AG08396 (cell line): ENCODE data around the gene HS1BP3.

Source experiments
- DNase-seq: peaks from one replicate; pipeline ENCODE4 v3.0.0; 2012; ENCODE audit warnings: low spot score, mixed read lengths

Gene HS1BP3

DNA sequence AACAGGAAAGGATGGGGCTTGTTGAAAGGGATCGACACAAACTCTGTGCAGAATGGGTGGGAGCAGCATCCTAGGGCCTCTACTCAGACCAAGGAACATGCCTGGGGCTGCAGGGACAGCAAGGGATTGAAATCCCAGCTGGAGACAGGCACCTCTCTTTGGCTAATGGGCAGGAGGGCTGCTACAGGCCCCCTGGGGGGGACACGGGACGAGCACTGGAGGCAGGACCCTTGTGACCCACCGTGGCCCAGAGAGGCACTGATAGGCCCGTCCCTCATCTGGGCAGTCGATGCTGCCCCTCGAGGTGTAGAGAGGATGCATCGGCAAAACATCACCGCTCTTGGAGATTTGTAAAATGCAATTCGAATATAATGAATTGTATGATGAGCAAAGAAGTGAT is 5.1 kb downstream of the HS1BP3 start:
- no peak for DNase-seq

DNA sequence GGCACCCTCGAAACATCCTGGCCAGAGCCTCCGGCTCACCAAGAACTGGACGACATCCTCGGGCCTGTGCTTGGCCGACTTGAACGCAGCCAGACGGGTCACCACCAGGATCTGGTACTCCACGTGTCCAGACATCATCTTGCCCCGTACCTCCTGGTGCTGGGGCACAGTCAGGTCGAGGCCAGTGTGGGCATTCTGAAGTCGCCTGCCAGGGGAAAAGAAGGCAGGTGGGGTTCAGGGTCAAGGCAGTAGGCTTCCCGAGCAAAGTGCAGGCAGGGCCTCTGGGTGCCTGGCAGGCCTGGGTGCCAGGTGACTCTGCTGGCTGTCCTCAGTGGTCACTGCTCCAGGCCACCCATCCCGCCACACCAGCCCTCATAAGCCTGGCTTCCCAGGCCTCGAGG is 5.6 kb downstream of the HS1BP3 start:
- no peak for DNase-seq

DNA sequence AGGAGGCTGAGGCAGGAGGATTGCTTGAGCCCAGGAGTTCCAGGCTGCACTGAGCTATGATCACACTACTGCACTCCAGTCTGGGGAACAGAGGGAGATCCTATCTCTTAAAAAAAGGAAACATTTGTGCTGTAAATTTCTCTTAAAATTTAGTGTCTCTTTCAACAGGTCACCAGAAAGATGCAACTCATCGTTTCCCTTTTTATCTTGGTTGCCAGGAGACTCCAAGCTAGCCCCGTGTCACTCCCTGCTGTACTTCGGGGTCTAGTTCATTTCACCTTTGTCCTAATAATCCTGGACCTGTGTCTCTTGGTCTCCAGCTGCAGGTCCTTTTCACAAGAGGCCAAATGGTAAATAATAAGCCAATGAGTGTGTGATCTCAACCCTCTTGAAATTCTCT is 7.1 kb downstream of the HS1BP3 start:
- DNase-seq: no peak

DNA sequence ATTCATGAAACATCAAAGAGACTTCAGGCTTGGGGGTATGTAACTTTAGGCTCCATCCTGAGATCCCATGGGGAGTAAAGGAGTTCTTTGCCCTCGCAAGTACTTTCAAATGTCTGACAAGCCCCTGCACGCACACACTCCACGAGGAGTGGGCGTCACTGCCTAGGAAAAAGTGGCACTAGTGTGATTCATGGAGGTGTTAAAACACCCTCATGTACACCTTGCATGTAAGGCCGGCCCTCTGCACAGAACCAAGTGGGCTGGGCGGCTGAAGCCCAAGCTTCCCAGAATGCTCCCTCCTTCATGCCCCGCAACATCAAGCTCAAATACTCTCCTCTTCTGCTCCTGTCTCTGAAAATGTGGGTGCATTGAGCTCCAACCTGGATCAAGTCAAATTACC is 7.8 kb downstream of the HS1BP3 start:
- no peak for DNase-seq

DNA sequence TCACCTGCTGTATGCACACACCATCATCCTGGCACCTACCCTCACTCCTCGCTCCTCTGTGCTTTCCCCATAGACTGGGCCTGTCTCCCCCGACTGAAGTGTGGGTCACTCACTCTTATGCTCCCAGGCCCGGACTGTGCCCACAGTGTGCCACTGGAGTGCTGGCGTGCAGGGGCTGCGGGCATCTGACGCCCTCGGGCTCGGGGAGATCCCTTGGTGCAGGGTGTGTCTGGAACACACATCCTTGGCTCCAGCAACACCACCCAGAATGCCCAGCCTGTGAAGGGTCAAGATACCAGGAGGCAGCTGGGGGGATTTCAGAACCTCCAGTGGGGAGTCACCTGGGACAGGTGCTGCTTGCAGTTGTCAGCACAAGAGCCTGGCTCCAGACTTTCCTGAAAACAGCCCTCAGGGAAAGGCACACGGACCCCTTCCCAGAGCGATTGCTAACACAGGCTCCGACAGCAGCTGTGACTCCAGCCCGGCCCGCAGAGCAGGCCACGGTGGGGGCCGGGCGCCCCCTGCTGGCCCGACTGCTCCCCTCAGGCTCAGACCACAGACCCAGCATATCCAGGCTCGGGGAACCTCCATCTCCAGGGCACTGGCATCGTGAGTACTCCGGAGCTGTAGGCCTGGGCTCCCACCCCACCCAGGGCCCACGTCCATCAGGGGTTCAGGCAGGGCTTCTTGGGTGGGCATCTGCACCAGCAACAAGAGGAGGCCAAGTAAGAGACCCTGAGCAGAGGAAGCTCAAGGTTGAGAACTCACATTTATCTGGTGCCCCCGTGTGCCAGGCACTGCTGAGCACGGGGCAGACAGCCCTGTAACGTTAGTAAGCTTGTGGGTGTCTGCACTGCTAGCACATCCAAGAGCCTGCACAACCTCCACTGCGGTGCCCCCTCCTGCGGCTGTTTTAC is 8.6 kb downstream of the HS1BP3 start:
- peak; percentile 92 for DNase-seq

DNA sequence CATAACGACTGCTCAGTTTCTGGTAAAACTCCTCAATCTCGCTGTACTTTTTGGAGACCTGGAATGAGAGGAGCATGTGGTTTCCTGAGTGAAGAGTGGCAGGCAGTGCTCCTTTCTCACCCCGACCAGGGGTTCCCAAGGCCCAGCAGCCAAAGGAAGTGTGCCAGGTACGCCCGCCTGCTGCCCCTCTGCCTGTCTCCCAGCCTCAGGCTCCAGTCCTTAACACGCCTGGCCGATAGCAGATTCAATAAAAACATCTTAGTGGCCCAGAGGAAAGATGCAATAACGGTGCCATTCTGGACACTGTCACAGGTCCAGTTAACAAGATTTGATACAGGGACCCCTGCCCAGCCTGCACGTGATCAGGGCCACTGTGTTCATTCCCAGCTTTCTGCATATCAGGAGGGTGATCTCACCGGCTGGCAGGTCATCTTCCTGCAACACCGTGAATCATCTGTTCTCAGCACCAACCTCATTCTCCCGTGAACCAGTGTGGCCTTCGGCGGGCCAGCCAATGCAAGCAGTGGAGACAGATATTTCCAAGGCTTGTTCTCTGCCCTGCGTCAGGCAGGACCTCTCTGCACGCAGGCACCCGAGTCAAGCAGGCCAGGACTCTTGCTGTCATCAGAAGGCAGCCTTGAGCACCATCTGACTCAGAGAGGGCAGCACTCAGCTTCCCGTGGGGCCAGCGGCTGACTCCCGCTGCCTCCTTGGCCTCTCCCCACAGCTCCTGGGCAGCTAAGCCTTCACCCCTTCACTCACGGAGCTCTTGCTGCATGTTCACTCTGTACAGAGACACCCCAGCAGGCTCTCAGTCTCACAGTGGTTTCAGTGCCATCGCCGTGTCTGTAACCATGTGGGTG is 9.5 kb downstream of the HS1BP3 start:
- DNase-seq: no peak

DNA sequence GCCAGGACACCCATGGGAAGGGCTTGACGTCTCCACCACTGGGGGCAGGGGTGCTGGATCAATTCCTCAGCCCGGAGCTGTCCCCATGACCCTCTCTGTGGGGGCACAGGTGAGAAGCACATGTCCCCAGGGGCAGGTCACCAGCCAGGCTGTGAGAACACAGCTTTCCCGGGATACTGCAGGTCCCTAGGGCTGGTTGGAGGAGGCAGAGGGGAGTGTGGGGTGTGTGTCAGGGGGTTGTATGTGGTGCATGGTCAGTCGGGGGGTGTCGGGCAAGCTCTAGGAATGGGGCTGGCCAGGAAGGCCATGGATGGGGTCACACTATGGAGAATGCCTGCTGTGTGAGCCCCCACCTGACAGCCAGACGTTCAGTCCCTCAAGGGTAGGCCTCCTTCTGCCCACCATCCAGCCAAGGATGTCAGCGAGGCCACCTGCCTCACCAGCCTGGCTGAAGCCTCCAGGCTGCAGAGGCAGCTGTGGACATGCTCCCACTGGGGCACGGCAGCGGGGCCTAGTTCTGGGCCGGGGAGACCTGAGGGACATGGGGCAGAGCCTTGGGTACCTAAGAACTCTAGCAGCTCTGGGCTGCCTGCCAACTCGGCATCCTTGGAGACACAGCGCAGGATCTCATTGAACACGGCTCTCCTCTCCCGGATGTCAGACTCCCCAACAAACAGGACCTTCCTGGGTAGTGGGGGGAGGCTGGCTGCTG is 10.3 kb downstream of the HS1BP3 start:
- no peak for DNase-seq

DNA sequence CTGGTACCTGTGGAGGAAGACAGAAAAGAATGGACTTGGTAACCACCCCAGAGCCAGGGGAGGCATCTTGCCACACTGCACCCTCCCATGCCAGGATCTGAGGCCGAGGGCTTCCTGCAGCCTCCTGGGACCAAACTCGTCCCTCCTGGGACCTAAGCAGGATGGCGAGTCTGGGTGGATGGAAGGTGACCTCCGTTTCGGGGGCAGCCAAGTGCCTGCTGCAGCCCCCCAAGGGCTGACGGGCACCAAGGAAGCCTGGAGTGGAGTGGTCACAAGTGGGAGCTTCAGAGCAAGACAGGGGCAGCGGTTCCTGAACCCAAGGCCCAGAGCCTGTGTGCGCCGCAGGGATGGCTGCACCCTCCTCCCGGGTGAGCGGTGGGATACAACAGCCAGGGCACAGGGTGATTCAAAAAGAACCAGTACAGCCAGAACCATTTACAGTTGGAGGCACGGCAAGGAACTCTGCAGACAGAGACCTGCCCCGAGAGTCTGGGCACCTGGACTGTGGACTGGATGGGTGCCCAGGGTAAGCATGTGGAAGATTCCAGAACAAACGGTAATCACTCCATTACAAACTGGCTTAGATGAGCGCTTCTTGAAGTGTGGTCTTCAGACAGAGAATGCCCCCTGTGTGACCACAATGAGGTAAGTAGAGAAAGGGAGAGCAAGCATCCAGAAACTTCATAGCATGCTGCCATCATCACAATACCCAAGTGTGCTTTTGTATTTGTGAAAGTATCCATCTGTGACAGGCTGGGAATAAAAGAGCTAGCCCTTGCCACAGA is 12.1 kb downstream of the HS1BP3 start:
- no peak for DNase-seq

DNA sequence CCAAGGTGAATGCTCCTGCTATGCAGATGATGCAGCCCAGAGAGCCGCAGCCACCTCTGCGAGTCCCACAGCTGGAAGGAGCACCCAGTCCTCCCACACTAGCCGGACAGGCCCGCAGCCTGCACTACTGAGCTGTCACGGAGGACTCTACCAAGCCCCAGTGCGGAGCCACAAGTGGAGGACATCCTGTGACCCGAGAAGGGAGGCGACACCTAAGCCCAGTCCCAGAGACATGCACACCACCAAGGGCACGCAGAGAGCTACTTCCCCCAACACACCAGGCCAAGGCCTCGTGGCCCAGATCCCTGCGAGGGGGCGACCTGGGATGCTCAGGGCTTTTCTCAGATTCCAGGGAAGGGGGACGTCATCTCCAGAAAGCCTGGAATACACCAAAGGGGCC is 12.9 kb downstream of the HS1BP3 start:
- DNase-seq: no peak

DNA sequence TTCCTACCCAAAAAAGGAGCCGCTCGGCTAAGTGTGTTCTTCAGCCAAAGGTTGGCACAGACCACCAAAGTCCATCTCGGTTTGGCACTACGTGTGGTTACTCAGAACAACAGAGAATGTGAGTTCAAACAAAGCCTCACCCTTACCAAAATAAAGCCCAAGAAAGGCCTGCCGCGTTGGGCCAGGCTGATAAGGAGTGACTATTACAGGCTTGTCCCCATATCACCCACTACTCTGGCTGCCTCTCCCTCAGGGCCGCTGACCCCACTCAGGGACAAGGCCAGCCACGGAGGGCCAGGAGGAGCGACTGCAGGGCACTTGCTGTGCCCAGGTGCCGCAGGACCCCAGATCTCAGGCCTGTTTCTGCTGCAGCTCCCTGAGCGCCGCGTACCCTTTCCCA is 13.8 kb downstream of the HS1BP3 start:
- DNase-seq: no peak

DNA sequence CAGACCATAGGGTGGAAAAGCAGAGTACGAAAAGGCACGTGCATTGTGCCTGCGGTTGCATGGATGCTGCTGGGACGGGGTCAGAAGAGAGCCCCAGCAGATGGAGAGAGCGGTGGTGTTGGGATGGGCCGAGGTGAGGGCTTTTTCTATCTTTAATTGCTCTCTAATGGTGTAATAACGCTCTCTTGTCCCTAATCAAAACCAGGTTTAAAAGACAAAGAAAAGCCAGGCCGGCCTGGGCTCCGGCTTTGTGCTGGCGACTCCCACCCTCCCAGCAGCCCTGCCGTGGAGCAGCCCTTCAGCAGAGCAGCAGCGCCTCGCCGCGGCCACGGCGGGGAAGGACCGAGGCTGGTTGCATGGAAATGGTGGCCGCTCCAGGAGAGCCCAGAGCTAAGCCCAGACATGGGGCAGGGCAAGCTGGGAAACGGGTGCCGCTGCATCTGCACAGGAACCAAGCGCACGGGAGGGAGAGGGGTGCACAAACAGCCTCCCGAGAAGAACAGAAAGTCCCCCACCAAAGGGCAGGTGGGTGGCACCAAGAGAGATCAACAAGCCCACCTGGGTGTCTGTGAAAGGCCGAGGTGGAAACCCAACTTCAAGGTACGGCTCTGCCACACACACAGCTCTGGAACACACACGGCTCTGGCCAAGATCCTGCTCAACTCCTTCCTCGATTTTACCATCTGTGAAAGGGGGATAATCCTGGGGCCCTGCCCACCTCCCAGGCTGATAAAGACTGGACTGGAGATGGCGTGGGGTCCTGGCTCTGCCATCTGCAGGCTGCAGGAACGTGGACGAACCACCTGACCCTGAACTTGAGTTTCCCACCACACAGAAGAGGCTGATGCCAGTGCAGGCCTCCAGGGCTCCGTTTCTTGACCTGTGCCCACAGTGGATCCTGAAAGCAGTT is 15.0 kb downstream of the HS1BP3 start:
- DNase-seq: peak; percentile 92

DNA sequence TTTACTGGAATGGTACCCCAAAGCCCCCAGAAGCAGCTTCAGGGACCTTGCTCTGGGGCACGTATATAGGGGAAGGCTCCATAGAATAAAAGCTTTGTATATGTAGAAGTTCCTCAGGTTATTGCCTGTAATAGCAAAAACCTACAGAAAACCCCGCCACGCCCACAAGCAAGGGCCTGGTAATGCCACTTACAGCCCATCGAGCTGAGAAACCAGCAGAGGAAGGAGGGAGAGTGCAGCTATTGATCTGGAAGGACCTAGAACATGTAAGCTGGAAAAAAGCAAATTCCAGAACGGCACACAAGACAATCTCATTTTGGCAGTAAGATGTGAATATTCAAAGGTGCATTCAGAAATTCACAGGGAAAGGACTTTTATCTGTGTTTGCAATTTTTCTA is 15.8 kb downstream of the HS1BP3 start:
- no peak for DNase-seq

DNA sequence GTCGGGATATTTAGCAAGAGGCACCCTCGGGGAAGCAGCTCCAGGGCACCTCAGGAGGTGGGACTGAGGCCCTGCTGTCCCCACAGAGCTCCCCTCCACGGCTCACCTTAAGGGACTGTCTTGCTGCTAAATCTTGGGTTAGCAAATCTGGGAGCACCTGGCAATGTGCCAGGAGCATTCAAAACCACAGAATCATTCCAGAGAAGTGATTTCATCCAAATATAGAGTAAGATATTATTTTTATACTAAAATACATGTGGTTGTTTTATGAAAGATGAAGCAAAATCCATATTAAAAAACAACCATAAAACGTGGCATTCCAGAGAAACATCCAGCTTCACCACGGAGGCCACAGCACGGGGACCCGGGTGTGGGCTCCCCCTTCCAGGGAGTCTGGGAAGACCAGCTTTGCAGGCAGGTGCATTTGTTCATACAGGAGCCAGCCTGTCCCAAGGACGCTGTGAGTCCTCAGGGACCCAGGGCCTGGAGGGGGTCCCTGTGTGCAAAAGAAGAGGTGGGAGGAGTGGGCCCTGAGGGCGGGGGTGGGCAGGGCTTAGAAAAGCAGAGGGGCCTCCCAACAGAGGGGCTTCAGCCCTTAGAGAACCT is 16.3 kb downstream of the HS1BP3 start:
- peak; percentile 64 for DNase-seq

DNA sequence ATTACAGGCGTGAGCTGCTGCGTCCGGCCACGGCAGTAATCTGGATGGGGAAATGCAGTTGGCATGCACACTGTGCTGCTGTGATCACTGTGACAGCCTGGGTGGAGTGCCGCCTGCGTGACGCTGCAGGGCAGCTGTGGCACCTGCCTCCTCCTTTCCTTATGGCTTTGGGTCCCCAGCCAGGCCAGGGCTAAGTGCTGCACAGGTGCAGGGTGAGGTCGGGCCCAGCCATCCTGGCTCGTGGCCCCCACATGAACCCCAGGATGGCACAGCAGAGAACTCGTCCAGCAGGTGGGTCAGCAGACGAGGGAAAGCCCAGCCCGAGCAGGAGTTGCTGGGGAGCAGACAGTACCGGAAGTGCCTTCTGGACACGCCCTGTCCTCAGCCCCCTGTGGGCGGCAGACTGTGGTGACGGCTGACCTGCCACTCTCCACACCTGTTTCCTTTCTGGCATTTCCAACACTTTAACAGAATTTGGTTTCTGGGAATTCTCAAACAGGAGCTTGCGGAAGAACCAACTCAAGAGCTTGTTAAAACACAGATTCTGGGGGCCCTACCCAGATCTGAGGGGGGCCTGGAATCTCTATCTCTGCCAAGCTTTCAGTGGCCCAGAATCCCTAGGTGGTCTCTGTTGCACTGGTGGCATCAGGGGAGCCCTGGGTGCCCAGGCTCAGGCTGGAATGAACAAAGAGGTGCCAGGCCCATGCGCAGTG is 16.9 kb downstream of the HS1BP3 start:
- DNase-seq: no peak

DNA sequence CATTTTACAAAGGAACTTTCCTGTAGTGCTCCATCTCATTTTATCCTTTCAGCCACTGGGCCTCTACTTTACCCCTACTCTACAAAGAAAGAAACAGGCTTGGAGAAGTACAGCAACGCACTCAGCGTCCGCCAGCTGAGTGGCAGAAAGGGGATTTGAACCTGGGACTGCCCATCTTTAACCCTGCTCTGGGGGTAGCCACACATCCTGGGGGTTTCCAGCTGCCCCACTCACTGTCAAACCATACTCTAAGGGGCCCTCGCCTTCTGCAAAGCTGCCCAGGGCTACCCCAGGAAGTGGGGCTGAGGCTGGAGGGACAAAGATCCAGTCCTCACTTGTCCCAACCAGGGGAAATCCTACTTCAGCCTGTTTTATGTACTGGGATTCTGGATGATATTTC is 17.9 kb downstream of the HS1BP3 start:
- DNase-seq: no peak

DNA sequence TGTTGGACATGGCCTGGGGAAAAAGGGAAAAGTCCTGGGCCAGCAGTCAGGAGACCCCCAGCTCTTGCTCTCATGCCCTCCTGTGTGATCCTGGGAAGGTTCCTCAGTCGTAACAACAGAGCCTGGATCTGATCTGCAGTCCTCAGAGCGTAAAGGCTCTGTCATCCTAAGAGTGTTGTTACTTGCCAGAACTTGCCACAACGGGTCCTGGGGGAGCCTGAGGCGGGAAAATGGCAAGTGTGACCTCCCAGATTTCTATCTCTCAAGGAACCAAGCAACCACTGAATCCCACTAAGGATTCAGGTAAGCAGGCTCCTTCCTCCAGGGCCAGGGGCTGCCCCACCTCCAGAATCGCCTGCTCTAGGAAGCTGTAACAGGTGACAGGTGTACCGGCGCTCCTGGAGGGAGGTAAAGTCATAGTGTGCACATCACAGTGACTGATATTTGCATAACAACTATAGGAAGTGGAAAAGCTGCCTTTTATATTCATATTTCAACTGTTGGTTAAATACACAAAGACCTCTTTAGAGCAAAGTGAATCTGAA is 18.4 kb downstream of the HS1BP3 start:
- no peak for DNase-seq

DNA sequence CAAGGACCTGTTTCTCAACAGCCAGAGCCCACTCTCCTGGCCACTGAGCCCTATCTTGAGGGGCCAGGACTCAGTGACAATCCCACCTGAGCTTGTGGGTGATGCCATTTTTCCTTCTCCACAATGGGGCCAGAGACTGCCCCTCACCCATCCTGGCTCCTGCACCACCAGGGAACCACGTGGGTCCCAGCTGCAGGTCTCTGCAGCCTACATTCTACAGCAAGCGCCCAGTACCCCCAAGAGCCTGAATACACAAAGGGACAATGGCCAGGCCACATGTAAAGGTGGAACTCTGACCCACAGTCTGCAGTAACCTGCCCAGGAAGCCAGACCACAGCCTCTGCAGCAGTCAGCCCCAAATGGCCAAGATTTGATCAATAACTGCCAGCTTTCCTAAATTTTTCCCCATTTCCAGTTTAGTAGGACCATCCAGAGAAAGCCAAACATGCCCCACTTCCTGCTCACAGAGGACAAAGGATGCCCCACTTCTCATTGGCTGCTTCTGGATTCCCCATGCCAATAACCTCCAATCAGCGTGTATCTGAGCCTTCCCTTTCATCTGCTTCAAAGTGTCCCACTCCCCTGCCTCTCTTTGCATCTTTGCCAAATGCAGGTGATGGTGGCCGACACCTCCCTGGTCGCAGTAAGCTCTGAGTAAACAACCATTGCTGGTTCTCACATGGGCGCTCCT is 19.1 kb downstream of the HS1BP3 start:
- DNase-seq: no peak

DNA sequence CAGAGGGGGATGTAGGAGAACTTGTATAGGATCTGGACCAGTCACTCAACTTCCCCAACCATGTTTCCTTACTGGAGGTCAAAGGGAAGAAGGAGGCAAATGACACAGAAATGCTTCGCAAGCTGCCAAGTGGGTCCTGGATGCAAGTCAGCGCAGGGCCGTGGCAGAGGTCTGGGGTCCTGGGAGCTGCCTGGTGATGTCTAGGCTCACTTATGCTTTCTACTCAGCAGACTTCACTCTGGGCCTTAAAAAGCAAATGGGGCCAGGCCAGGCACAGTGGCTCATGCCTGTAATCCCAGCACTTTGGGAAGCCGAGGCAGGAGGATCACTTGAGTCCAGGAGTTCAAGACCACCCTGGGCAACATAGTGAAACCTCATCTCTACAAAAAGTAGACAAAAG is 19.9 kb downstream of the HS1BP3 start:
- DNase-seq: no peak
